ENCODE results near the gene PLCXD3. TPM values are rescaled to one million over a fixed set of nuclear protein-coding genes. Genes with fewer than 3 reads are reported as not detected.
A peak's percentile ranks its signal among the peaks of the same experiment; 100 is the strongest.
"Not testable (repeated sequence)": the region's sequence is repeated elsewhere in the genome, so short reads cannot be mapped to it uniquely, and the experiment has no call there.

PLCXD3 gene
- total and polyA plus RNA-seq, 9 donors = 18.7 to 69.5 (median 36.7) TPM

DNA sequence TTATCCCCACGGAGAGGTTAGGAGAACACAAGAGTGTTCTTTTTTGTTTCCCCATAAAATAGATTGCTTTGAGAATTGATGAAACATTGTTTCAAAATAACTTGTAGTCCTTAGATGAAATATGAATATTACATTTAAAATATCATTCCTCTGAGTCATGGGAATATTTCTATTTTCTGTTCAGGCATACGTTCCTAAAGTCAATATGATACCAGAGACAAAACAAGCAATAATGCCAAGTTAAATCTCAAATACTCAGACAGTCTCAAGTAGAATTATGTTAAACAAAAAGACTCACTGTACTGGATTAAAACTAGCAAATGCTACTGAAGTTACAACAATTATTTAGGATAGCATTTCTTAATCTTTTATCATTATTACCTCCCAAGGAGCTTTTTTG lies 185.3 kb downstream of the PLCXD3 start:
- intact Hi-C loops (cut with DNase I) = no loop called here

DNA sequence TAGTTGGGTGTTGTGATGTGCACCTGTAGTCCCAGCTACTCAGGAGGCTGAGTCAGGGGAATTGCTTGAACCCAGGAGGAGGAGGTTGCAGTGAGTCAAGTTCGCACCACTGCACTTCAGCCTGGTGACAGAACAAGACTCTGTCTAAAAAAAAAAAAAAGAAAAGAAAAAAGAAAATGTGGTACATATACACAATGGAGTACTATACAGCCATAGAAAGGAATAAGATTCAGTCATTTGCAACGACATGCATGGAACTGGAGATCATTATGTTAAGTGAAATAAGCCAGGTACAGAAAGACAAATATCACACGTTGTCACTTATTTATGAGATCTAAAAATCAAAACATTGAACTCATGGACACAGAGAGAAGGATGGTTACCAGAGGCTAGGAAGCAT lies 187.6 kb downstream of the PLCXD3 start:
- DNase-seq; H3K27me3 ChIP-seq; H3K36me3 ChIP-seq; H3K9me3 ChIP-seq; intact Hi-C loops (cut with DNase I); H3K4me1 ChIP-seq (ENCODE audit: insufficient read depth); H3K4me3 ChIP-seq; H3K27ac ChIP-seq: not testable (repeated sequence)
- 90 to 94% (median 91%) methylated on average over 3 of the region's 3 CpGs for WGBS, 3 donors

More for the DNA sequence above, 185.3 kb downstream of the PLCXD3 start:
- Histone ChIP-seq H3K27ac (peak overlapping the region in 1 of 2 donors; percentile 7), H3K36me3 (no peaks in the 10 kb centered on the region), H3K9me3 (no peaks in the 10 kb centered on the region), H3K4me3 (no peak overlapping the region), H3K27me3 (no peaks in the 10 kb centered on the region), H3K4me1 (ENCODE audit: insufficient read depth) (peaks cover 1% of the 10 kb centered on the region)
- no peak for DNase-seq
- 8 to 20% (median 8%) methylated on average over 2 of the region's 2 CpGs for WGBS, 3 donors
- TF ChIP-seq POLR2A (IDR thresholded peaks at IDR 0.05) = no peak
- TF ChIP-seq EP300 (IDR thresholded peaks at IDR 0.05) = no peak
- TF ChIP-seq, protein P1, sequence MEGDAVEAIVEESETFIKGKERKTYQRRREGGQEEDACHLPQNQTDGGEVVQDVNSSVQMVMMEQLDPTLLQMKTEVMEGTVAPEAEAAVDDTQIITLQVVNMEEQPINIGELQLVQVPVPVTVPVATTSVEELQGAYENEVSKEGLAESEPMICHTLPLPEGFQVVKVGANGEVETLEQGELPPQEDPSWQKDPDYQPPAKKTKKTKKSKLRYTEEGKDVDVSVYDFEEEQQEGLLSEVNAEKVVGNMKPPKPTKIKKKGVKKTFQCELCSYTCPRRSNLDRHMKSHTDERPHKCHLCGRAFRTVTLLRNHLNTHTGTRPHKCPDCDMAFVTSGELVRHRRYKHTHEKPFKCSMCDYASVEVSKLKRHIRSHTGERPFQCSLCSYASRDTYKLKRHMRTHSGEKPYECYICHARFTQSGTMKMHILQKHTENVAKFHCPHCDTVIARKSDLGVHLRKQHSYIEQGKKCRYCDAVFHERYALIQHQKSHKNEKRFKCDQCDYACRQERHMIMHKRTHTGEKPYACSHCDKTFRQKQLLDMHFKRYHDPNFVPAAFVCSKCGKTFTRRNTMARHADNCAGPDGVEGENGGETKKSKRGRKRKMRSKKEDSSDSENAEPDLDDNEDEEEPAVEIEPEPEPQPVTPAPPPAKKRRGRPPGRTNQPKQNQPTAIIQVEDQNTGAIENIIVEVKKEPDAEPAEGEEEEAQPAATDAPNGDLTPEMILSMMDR (IDR thresholded peaks at IDR 0.05) = no peak

DNA sequence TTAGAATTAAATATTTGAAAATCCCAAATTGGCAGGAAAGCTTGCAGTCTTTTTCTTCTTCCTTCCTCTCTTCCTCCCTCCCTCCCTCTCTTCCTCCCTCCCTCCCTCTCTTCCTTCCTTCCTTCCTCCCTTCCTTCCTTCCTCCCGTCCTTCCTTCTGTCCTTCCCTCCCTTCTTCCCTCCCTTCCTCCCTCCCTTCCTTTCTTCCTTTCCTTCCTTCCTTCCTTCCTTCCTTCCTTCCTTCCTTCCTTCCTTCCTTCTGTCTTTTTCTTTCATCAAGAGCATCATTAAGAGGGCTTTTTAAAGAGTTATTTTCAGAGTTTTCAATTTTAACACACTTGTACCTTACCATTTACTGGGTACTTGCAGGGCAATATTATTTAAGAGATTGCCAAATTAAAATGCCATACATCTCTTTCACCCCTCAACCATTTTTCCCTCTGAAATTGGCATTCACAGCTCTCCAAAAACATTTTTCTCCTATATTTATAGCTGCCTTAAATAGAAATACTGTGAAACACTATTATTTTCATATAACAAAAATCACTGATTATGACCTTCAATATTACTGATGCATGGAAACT lies 197.8 kb downstream of the PLCXD3 start:
- WGBS, 3 donors = 88 to 97% (median 89%) methylated on average over 1 of the region's 1 CpG
- DNase-seq = no peak
- no peaks in the 10 kb centered on the region for H3K36me3 ChIP-seq
- H3K4me3 ChIP-seq = no peak overlapping the region
- no peak overlapping the region for H3K27ac ChIP-seq
- H3K9me3 ChIP-seq = no peaks in the 10 kb centered on the region
- no peaks in the 10 kb centered on the region for H3K4me1 ChIP-seq (ENCODE audit: insufficient read depth)
- TF ChIP-seq POLR2A (IDR thresholded peaks at IDR 0.05) = no peak
- TF ChIP-seq, protein P1 (IDR thresholded peaks at IDR 0.05) = no peak
- intact Hi-C loops (cut with DNase I) = no loop called here
- H3K27me3 ChIP-seq = no peaks in the 10 kb centered on the region

DNA sequence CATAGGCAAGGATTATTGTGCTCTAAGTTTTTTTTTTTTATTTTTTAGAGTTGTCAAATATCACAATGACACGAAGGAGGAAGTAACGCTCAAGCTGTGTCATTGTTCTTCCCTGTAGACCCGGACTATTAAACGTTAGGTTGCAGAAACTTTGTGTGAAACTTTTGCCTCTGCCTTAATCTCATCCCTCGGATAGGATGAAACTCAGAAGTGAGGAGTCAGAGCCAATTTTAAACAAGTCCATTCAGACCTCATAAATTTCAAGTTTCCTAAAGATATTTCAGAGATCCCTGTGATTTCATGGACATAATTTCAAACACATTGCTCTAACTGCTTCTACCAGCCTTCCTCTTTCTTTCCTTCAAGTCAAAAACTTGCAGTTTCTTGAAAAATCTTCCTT lies 198.3 kb downstream of the PLCXD3 start:
- no peak for DNase-seq
- Histone ChIP-seq H3K27ac (no peak overlapping the region), H3K4me1 (ENCODE audit: insufficient read depth) (no peaks in the 10 kb centered on the region), H3K9me3 (no peaks in the 10 kb centered on the region), H3K36me3 (no peaks in the 10 kb centered on the region), H3K4me3 (no peak overlapping the region), H3K27me3 (no peaks in the 10 kb centered on the region)
- intact Hi-C loops (cut with DNase I) = no loop called here
- WGBS, 3 donors = 85 to 94% (median 89%) methylated on average over 5 of the region's 5 CpGs
- TF ChIP-seq, protein P1 (IDR thresholded peaks at IDR 0.05) = no peak

DNA sequence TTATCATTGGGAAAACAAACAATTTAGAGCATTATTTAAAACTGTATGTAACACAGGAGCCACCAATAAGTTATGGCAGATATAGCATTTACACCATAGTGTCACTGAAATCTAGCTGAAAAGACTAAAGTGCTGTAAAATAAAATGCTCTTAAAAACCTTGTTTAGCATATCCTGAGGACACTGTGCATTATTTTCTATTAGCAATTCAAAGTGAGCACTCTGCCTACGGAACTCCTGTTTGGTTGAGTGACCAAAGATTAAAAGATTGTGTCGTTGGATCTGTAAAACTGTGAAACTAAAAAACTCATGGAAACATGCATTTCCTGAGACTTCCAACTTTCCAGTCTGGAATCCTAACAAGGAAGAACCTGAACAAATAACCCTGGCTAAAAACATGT lies 201.1 kb downstream of the PLCXD3 start:
- TF ChIP-seq, protein P1 (IDR thresholded peaks at IDR 0.05) = no peak
- no peak for TF ChIP-seq EP300 (IDR thresholded peaks at IDR 0.05)
- WGBS, 3 donors = 87 to 91% (median 90%) methylated on average over 2 of the region's 2 CpGs

More for the DNA sequence above, 201.1 kb downstream of the PLCXD3 start:
- no peaks in the 10 kb centered on the region for H3K36me3 ChIP-seq
- H3K4me3 ChIP-seq = no peak overlapping the region
- intact Hi-C loops (cut with DNase I) = no loop called here
- DNase-seq = no peak
- peaks cover 2% of the 10 kb centered on the region for H3K27me3 ChIP-seq
- no peaks in the 10 kb centered on the region for H3K4me1 ChIP-seq (ENCODE audit: insufficient read depth)
- no peak overlapping the region for H3K27ac ChIP-seq
- H3K9me3 ChIP-seq = no peaks in the 10 kb centered on the region
